ENCODE measurements around the gene LIMCH1. TPM values are rescaled to one million over a fixed set of nuclear protein-coding genes. Genes with fewer than 3 reads are reported as not detected.

The LIMCH1 gene
- total and polyA plus RNA-seq, 2 donors = 18.4 to 93.5 TPM

- H3K36me3 ChIP-seq (ENCODE audit: insufficient read depth) = no peaks in the 10 kb centered on the region
- no peak overlapping the region for H3K4me3 ChIP-seq (ENCODE audit: low read depth, low read length)
- no peak for DNase-seq (ENCODE audit: extremely low spot score)
- no peak overlapping the region for H3K27ac ChIP-seq (ENCODE audit: low read depth)
- WGBS = 4% methylated on average over 54 of the region's 54 CpGs
- no peaks in the 10 kb centered on the region for H3K4me1 ChIP-seq (ENCODE audit: insufficient read depth)
These were observed 207.5 kb downstream of the LIMCH1 start for GRCh38 chr4:41745292-41746024.

GRCh38 chr4:41746025-41746439 is 208.1 kb downstream of the LIMCH1 start:
- Histone ChIP-seq H3K4me1 (ENCODE audit: insufficient read depth) (no peaks in the 10 kb centered on the region), H3K36me3 (ENCODE audit: insufficient read depth) (no peaks in the 10 kb centered on the region), H3K4me3 (ENCODE audit: low read depth, low read length) (no peak overlapping the region), H3K27ac (ENCODE audit: low read depth) (no peak overlapping the region)
- DNase-seq (ENCODE audit: extremely low spot score) = no peak
- WGBS = 1% methylated on average over 36 of the region's 36 CpGs

GRCh38 chr4:41746440-41747229 is 208.7 kb downstream of the LIMCH1 start:
- H3K4me1 ChIP-seq (ENCODE audit: insufficient read depth) = no peaks in the 10 kb centered on the region
- no peak overlapping the region for H3K27ac ChIP-seq (ENCODE audit: low read depth)
- DNase-seq (ENCODE audit: extremely low spot score) = no peak
- H3K4me3 ChIP-seq (ENCODE audit: low read depth, low read length) = no peak overlapping the region
- no peaks in the 10 kb centered on the region for H3K36me3 ChIP-seq (ENCODE audit: insufficient read depth)
- WGBS = 7% methylated on average over 37 of the region's 37 CpGs

- H3K27ac ChIP-seq (ENCODE audit: low read depth) = no peak overlapping the region
- H3K4me3 ChIP-seq (ENCODE audit: low read depth, low read length) = no peak overlapping the region
- H3K4me1 ChIP-seq (ENCODE audit: insufficient read depth) = no peaks in the 10 kb centered on the region
- no peaks in the 10 kb centered on the region for H3K36me3 ChIP-seq (ENCODE audit: insufficient read depth)
- 3% methylated on average over 49 of the region's 49 CpGs for WGBS
- no peak for DNase-seq (ENCODE audit: extremely low spot score)
These were observed 209.5 kb downstream of the LIMCH1 start for GRCh38 chr4:41747230-41748055.

- 6% methylated on average over 21 of the region's 21 CpGs for whole genome bisulfite sequencing
- no peaks in the 10 kb centered on the region for H3K4me1 ChIP-seq (ENCODE audit: insufficient read depth)
- H3K36me3 ChIP-seq (ENCODE audit: insufficient read depth) = no peaks in the 10 kb centered on the region
- DNase-seq (ENCODE audit: extremely low spot score) = no peak
- no peak overlapping the region for H3K27ac ChIP-seq (ENCODE audit: low read depth)
- no peak overlapping the region for H3K4me3 ChIP-seq (ENCODE audit: low read depth, low read length)
These were observed 210.2 kb downstream of the LIMCH1 start for GRCh38 chr4:41748074-41748570.

GRCh38 chr4:41748571-41749475 is 210.9 kb downstream of the LIMCH1 start, which contains the start of gene PHOX2B:
PHOX2B (minus strand) TSS chr4:41748725; CDS start chr4:41748610, 115 bp downstream.
- DNase-seq (ENCODE audit: extremely low spot score) = no peak
- H3K4me3 ChIP-seq (ENCODE audit: low read depth, low read length) = no peak within 1 kb of the TSS
- 8% methylated on average over 15 of the region's 15 CpGs for WGBS
- no peaks in the 10 kb centered on the region for H3K4me1 ChIP-seq (ENCODE audit: insufficient read depth)
- H3K36me3 ChIP-seq (ENCODE audit: insufficient read depth) = no peaks in the 10 kb centered on the region
- H3K27ac ChIP-seq (ENCODE audit: low read depth) = no peak within 1 kb of the TSS

GRCh38 chr4:41749631-41750039 is 211.7 kb downstream of the LIMCH1 start:
- Histone ChIP-seq H3K4me1 (ENCODE audit: insufficient read depth) (no peaks in the 10 kb centered on the region), H3K4me3 (ENCODE audit: low read depth, low read length) (no peak overlapping the region), H3K27ac (ENCODE audit: low read depth) (no peak overlapping the region), H3K36me3 (ENCODE audit: insufficient read depth) (no peaks in the 10 kb centered on the region)
- WGBS = 7% methylated on average over 12 of the region's 12 CpGs
- no peak for DNase-seq (ENCODE audit: extremely low spot score)

Other genes with a start within 250 kb of the LIMCH1 start
- gene PHOX2B, start 210.6 kb downstream of the LIMCH1 start, total RNA-seq = 3.3 TPM
- 0.71 TPM for gene PHOX2B, start 210.6 kb downstream of the LIMCH1 start, polyA plus RNA-seq

Data from urinary bladder (tissue), 4 donors.